Measurements from ENCODE around the gene KRT80. TPM values are rescaled to one million over a fixed set of nuclear protein-coding genes. Genes with fewer than 3 reads are reported as not detected.
A peak's percentile ranks its signal among the peaks of the same experiment; 100 is the strongest.

Gene KRT80
- total RNA-seq, 1 experiment from 2014 or later, result 8.8 TPM

- BruUV-seq (replicated peaks), result no TSS peak
- Histone ChIP-seq H4K20me1 (ENCODE audit: insufficient read depth) (no peaks in the 10 kb centered on the region), H3K9ac (ENCODE audit: low read length) (peak overlapping the region; percentile 46), H3K79me2 (ENCODE audit: insufficient read depth, low read length) (no peaks in the 10 kb centered on the region), H3K4me1 (ENCODE audit: control insufficient read depth in 1 of 2, insufficient read depth in 2 of 2, low read length in 2 of 2) (peaks cover 42 to 74% of the 10 kb centered on the region in 2 experiments), H3K9me2 (ENCODE audit: insufficient read depth) (no peaks in the 10 kb centered on the region), H2AFZ (ENCODE audit: low read depth, low read length, poor library complexity, severe bottlenecking) (no peak overlapping the region), H3K4me2 (ENCODE audit: low read length) (peak overlapping the region; percentile 3), H3K9me3 (ENCODE audit: control insufficient read depth in 1 of 2, insufficient read depth in 1 of 2, low read depth in 1 of 2, low read length in 2 of 2) (no peaks in the 10 kb centered on the region), H3K4me3 (replicated peaks in 1 of 2; ENCODE audit: low read depth in 1 of 2, low read length in 2 of 2) (no peak overlapping the region), H3K36me3 (ENCODE audit: control insufficient read depth in 1 of 2, insufficient read depth in 2 of 2, low read length in 2 of 2) (no peaks in the 10 kb centered on the region), H3K27me3 (ENCODE audit: insufficient read depth, low read length) (no peaks in the 10 kb centered on the region), H3K27ac (ENCODE audit: low read depth, low read length) (peak overlapping the region; percentile 4; the same call in 1 of the 2 replicates)
- TF ChIP-seq ELF1 (IDR thresholded peaks at IDR 0.05; ENCODE audit: borderline replicate concordance, low read depth) (no peak), POLR2A (IDR thresholded peaks at IDR 0.05; ENCODE audit: borderline replicate concordance, extremely low read depth, insufficient read depth, insufficient read length) (no peak), REST (IDR thresholded peaks at IDR 0.05; ENCODE audit: low read depth) (no peak), CBX3 (IDR thresholded peaks at IDR 0.05; ENCODE audit: low read depth) (no peak), EGR1 (IDR thresholded peaks at IDR 0.05; ENCODE audit: low read depth) (no peak), TCF7L2 (IDR thresholded peaks at IDR 0.05; ENCODE audit: borderline replicate concordance, extremely low read depth, insufficient read depth, insufficient read length) (no peak), SP1 (IDR thresholded peaks at IDR 0.05; ENCODE audit: low read depth) (no peak), EZH2phosphoT487 (IDR thresholded peaks at IDR 0.05; ENCODE audit: borderline replicate concordance) (no peak), ZNF274 (IDR thresholded peaks at IDR 0.05; ENCODE audit: low read depth, low read length) (no peak), SRF (IDR thresholded peaks at IDR 0.05; ENCODE audit: low read depth) (no peak), CEBPB (IDR thresholded peaks at IDR 0.05; ENCODE audit: low read depth) (no peak), EZH2 (IDR thresholded peaks at IDR 0.05) (no peak), SIN3A (IDR thresholded peaks at IDR 0.05; ENCODE audit: low read depth) (no peak), JUND (IDR thresholded peaks at IDR 0.05) (no peak), YY1 (IDR thresholded peaks at IDR 0.05; ENCODE audit: extremely low read depth, insufficient replicate concordance, low read depth, low read length) (no peak), POLR2AphosphoS5 (IDR thresholded peaks at IDR 0.05; ENCODE audit: low read depth, low read length) (no peak), ZBTB33 (IDR thresholded peaks at IDR 0.05; ENCODE audit: extremely low read depth, insufficient replicate concordance, low read length) (no peak)
- TF ChIP-seq, protein P1, sequence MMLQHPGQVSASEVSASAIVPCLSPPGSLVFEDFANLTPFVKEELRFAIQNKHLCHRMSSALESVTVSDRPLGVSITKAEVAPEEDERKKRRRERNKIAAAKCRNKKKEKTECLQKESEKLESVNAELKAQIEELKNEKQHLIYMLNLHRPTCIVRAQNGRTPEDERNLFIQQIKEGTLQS (IDR thresholded peaks at IDR 0.05), result no peak
- intact Hi-C loops (cut with micrococcal nuclease), result loop anchor here (5.0 kb wide), 2 partner anchors 242 to 427 kb away; no protein-coding TSS in a partner anchor
- no peak for ATAC-seq
- DNase-seq (ENCODE audit: low read depth, low spot score), result no peak
- RAD21 ChIA-PET (ENCODE audit: low non-redundant PET in 1 of 2, low total read pairs in 2 of 2, uncharacterized antibody in 2 of 2, unreplicated experiment in 2 of 2), result interaction anchor here (0.5 to 1.9 kb wide), 7 partner anchors 12 to 725 kb away, joined by 3 to 8 read pairs (median 3); no protein-coding TSS in a partner anchor
- POLR2A ChIA-PET, result interaction anchor here (0.5 to 0.9 kb wide), 3 partner anchors 8 to 739 kb away, joined by 3 to 4 read pairs (median 3); no protein-coding TSS in a partner anchor
- CTCF ChIA-PET, result interaction anchor here (0.8 to 2.9 kb wide), 11 partner anchors 17 to 826 kb away, joined by 3 to 21 read pairs (median 5); no protein-coding TSS in a partner anchor
Observed at GRCh38 chr12:52155048-52155868, 36.6 kb downstream of the KRT80 start.
